Vagina (tissue), 2 donors: Measurements from ENCODE around the gene ISG15.
"Not testable (repeated sequence)": the region's sequence is repeated elsewhere in the genome, so short reads cannot be mapped to it uniquely, and the experiment has no call there.

Experiments used
- CTCF ChIP-seq, 3 experiments: fragments of 450-650 bp in 2 of 3; fragments of 200-600 bp in 1 of 3; sonication (generic) in 1 of 3; IDR thresholded peaks; one replicate each; pipeline ENCODE4 v1.5.1; 2017 to 2019; ENCODE audit warnings: antibody characterized with exemption in 3 of 3, mild to moderate bottlenecking in 2 of 3, moderate library complexity in 2 of 3
- POLR2AphosphoS5 ChIP-seq, 2 donors: sonication (generic); formaldehyde crosslinking; IDR thresholded peaks; one replicate each; pipeline ENCODE4 v1.9.0; 2017; ENCODE audit warnings: antibody characterized with exemption in 2 of 2, mild to moderate bottlenecking in 2 of 2, low read depth in 1 of 2; ENCODE audit not compliant: insufficient read depth in 1 of 2

- TF ChIP-seq CTCF (IDR thresholded peaks at IDR 0.05); POLR2AphosphoS5 (IDR thresholded peaks at IDR 0.05; ENCODE audit: insufficient read depth in 1 of 2, low read depth in 1 of 2): not testable (repeated sequence)
These were observed 577 bp upstream of the ISG15 start for GRCh38 chr1:1012736-1013104.
